IPS-NIHi7 (cell line): Measurements from ENCODE around the gene ABLIM1.

Experiments
- DNase-seq: peaks from one replicate; pipeline ENCODE4 v3.0.0; 2012; ENCODE audit warnings: mixed read lengths; ENCODE audit errors: extremely low spot score

Gene ABLIM1

GRCh38 chr10:114547056-114547455, 111.0 kb downstream of the ABLIM1 start:
- no peak for DNase-seq

GRCh38 chr10:114545819-114546218, 112.3 kb downstream of the ABLIM1 start:
- no peak for DNase-seq

GRCh38 chr10:114545071-114545470, 113.0 kb downstream of the ABLIM1 start:
- no peak for DNase-seq

- no peak for DNase-seq
Measured at GRCh38 chr10:114544045-114544659, 113.9 kb downstream of the ABLIM1 start.

GRCh38 chr10:114543456-114543855, 114.6 kb downstream of the ABLIM1 start:
- DNase-seq, result no peak

GRCh38 chr10:114542373-114542772, 115.7 kb downstream of the ABLIM1 start:
- no peak for DNase-seq

GRCh38 chr10:114541797-114542160, 116.3 kb downstream of the ABLIM1 start:
- DNase-seq, result no peak

- DNase-seq, result no peak
Measured at GRCh38 chr10:114541081-114541796, 116.8 kb downstream of the ABLIM1 start.

GRCh38 chr10:114540236-114540635, 117.8 kb downstream of the ABLIM1 start:
- no peak for DNase-seq

GRCh38 chr10:114539623-114540022, 118.5 kb downstream of the ABLIM1 start:
- peak; percentile 39 for DNase-seq

- peak; percentile 26 for DNase-seq
Measured at GRCh38 chr10:114538181-114538906, 119.7 kb downstream of the ABLIM1 start.

- no peak for DNase-seq
Measured at GRCh38 chr10:114537736-114538135, 120.3 kb downstream of the ABLIM1 start.

GRCh38 chr10:114534571-114534981, 123.5 kb downstream of the ABLIM1 start:
- DNase-seq, result no peak

GRCh38 chr10:114532226-114532625, 125.8 kb downstream of the ABLIM1 start:
- DNase-seq, result no peak

GRCh38 chr10:114526504-114527238, 131.4 kb downstream of the ABLIM1 start:
- DNase-seq, result peak; percentile 91

GRCh38 chr10:114526126-114526503, 132.0 kb downstream of the ABLIM1 start:
- no peak for DNase-seq

GRCh38 chr10:114525368-114525949, 132.6 kb downstream of the ABLIM1 start:
- DNase-seq, result no peak

GRCh38 chr10:114523876-114524275, 134.2 kb downstream of the ABLIM1 start:
- DNase-seq, result no peak

GRCh38 chr10:114521255-114521654, 136.8 kb downstream of the ABLIM1 start:
- no peak for DNase-seq

- no peak for DNase-seq
Measured at GRCh38 chr10:114520453-114520852, 137.6 kb downstream of the ABLIM1 start.

- no peak for DNase-seq
Measured at GRCh38 chr10:114519756-114520293, 138.2 kb downstream of the ABLIM1 start.

- no peak for DNase-seq
Measured at GRCh38 chr10:114519306-114519669, 138.8 kb downstream of the ABLIM1 start.
